GM19240 (cell line): Measurements from ENCODE around the gene MTRR.

ENCODE experiments used
- DNase-seq: peaks from one replicate; pipeline ENCODE4 v3.0.0; 2011; ENCODE audit warnings: low spot score; ENCODE audit not compliant: insufficient read length

The MTRR gene

DNA sequence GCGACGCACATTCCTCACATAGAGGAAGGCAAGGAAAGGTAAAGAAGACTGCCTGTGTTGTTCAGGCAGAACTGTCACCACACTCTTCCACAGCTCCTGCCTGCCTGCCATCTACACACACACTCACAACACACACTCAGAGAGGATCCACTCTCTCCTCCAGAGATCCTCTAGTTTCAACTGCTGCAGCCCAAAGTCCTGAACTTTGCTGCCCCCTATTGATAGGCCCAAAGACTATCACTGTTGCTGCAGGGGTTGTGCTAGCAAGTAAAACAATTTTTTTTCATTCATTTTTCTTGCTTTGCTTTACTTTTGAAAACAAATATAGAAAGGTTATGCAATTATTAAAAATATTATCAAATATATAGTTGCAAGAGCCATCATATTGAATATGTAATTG lies 12.1 kb upstream of the MTRR start:
- DNase-seq = no peak

DNA sequence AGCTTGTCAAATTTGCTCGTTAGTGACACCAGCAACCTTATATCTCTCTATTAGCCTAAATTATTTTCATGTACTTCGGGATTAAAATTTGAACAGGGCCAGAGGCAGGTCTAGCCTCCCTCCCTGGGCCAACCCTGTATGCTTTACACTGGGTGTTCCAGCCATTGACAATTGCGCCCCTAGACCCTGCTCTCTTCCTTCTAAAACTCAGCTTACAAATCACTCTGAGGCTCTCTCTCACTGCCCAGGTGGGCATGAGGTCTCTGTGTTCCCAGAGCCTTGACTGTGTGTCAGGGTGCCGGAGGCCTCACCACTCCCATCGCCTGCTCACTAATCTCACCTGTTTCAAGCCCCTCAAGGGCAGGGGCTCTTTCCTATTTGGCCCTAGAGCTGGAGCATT lies 11.6 kb upstream of the MTRR start:
- no peak for DNase-seq

DNA sequence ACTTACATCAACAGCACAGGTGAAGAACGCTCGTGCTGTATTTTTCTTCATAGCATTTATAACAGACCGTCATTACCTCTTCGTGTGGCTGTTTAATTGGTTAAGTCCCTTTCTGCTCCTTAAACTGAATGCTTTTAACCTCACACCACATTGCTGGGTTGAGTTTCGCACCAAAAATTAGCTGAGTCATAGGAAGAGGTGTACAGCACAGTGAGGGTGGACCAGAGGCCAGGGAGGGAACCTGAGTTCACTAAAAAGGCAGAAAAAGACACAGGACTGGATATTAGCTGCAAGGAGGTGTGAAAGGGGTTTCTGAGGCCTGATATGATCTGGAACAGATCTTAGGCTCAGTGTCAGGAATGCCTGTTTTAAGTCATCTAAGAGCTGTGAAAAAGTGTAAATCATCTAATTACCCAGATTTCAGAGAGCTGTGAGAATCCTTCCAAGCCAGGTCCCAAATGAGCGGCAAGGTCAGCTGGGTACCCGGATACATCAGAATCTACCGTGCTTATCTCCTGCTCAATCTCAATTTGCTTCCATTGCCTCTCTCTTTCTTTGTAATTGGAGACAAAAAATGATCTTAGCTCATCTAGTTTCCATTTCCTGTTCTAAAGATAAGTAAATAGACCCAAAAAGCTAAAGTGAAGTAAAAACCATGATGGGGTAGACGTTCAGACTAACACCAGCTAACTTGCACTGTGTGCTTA lies 10.9 kb upstream of the MTRR start:
- DNase-seq = no peak

DNA sequence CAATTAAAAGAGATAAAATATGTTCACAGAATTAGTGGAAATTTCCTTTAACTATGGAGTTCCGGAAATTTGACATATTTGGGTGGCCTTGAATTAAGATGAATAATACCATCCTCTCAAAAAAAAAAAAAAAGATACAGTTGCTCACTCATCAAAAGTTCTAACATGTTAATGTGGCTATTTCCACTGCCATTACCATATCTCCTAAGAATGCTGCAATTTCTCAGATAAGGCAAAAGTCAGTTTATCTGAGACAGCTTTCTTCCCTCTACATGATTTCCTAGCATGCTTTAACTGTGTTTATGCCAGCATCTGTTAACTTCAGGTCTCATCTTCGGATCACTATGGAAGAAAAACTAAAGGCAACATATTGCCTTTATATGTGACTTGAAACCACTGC lies 2.8 kb upstream of the MTRR start:
- DNase-seq = no peak

DNA sequence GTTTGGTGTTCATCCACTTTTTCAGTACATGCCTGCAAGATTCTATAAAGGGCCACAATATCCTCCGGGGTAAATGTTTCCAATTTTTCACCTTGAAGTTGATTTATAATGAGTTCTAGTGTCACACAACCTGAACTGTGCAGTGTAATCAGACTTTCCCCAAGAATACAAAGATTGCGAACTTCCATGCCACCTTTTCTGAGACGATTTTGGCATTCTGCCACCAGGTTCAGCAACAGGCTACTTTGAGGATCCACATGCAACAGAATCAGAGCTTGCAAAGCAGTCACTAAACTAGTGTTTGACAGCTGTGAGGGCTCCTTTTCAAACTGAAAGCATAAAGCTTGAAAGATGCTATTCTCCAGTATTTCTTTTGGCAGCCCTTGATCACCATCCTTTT lies 1.7 kb upstream of the MTRR start:
- no peak for DNase-seq

DNA sequence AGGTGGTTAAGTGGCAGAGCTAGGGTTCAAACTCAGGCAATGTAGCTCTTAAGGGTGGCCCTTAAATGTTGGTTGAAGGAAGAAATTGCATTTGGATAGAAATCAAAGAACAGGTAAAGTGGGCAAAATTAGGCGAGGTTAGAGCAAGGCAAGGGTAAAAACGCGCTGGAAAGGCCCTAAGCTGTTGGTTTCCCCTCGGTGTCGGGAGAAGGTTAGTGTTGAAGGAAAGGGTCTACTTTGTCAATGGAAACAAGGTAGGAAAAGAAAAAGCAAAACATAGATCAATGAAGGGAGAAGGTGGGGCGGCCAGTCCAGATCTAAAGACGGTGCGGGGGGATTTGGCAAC lies 548 bp upstream of the MTRR start:
- no peak for DNase-seq

DNA sequence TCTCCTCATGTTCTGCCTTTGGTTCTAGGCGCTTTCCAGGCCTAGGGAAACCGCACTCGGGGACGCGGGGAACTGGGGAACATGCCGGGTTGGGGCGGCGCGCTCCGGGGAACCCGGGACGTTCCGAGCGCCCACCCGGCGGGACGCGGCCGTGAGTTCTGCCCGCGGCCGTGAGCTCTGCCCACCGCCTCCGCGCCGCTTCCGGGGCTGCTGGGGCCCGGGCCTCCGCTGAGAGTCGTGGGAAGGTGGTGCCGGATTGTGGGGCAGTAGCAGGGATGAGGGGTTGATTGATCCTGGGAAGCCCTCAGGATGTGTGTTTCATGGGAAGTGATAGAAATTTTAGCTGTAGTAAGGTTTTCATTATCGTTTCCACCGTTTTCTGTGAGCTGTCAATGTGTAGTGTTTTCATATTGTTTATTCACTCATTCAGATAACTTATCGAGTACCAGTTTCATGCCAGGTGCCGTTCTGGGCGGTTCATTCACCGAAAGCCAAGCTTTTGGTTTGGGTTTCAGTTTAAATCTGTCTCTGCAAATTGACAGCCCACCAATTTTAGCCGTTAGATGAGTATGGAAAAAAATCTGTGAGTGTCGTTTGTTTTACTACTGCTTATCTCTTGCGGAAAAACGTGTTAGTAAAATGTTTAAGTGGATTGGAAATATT lies 657 bp downstream of the MTRR start:
- DNase-seq = no peak

DNA sequence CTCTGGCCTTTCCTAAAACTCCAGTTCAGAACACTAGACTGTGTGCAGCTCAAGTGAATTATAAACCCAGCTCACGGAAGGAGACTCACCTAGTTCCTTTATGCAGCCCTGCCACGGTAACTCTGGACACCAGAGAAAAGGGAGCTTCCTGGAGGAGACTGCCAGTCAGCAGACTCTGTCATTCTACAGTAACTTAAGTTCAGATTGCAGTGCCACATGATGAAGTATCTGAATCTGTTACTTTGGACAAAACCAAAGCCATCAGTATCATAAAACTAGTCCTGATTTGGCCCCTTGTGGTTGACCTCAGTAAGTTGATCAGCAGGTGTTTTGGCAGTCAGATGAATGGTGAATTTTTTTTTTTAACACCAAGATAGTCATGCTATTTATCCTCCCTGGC lies 2.7 kb downstream of the MTRR start:
- no peak for DNase-seq

DNA sequence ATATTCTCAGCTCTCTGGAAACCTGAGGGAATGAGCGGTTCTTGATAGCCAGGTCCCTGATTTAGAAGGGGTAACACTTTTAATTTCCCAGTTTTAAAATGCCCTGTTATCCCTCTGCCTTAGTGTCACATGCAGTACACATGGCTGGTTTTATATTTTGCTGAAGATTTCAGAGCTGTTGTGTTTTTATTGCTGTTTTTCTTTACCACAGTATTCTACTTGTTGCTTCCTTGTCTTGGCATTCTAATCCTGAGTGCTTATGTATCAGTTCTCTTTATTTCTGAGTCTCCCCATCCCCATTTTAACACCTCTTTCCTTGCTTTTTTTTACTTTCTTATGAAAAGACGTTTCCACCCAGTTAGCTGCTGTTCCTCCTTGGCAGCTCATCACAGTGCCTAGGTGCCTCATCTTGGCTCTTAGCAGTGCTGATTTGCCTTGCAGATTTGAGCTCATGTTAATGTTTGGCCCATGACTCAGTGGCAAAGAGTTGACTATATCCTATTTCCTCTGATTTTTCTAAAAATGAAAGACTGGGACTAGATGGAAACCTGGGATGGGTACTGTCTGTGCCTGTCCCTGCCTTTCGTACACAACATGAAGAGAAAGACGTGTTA lies 3.7 kb downstream of the MTRR start:
- no peak for DNase-seq

DNA sequence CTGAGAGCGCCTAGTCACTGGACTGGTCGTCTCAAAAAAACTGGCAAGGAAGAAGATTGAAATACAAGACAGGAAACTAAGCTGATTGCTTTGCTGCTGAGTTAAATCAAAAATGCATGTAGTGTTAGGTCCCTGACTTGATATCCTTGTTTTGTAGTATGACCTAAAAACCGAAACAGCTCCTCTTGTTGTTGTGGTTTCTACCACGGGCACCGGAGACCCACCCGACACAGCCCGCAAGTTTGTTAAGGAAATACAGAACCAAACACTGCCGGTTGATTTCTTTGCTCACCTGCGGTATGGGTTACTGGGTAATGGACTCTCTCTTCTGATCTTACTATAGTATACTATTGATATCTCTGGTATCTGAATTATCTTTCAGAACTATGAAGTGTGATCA lies 4.3 kb downstream of the MTRR start:
- no peak for DNase-seq

DNA sequence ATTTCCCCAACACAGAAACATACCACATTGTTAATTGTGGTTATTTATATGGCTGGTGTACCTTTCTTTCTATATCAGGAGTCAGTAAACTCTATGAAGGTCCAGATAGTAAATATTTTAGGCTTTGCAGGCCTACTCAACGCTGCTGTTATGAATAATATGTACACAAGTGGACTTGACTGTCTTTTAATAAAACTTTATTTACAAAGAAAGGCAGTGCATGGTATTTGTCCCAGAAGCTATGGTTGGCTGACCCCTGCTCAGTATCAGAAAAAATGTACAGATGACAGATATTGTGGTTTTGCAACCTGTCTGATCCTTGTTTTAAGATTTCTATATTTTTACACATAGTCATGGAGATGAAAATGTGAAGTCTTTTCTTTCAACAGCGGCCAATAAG lies 5.7 kb downstream of the MTRR start:
- DNase-seq = no peak

DNA sequence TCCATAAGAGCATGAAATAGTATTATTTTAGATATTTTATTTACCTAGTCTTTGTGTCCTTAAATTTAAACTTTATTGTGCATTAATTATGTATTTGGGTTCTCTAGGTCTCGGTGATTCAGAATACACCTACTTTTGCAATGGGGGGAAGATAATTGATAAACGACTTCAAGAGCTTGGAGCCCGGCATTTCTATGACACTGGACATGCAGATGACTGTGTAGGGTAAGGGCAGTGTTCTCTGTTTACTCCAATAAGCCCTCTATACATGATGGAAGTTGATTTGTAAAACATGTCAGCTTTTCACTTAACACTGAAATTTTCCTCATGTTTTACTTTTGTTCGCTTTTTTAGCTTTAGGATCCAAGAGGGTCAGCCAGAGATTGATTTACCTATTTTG lies 6.2 kb downstream of the MTRR start:
- no peak for DNase-seq

DNA sequence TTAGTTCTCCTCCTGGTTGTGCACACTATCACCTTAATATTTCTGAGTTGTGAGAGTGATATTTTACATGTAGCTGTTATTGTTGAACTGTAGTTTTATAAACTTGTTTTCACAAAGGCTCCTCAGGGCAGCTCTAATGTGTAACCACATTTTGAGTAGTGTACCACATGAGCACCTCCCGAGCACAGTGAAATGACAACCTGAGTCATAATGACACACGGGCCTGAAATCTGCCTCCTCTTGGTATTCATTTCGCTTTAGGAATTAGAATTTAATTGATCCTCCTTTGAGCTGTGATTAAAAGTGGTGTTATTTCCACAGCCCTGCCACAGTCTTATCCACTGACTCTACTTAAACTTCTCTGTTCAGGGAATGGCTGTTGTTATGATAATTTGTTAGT lies 7.9 kb downstream of the MTRR start:
- DNase-seq = no peak

DNA sequence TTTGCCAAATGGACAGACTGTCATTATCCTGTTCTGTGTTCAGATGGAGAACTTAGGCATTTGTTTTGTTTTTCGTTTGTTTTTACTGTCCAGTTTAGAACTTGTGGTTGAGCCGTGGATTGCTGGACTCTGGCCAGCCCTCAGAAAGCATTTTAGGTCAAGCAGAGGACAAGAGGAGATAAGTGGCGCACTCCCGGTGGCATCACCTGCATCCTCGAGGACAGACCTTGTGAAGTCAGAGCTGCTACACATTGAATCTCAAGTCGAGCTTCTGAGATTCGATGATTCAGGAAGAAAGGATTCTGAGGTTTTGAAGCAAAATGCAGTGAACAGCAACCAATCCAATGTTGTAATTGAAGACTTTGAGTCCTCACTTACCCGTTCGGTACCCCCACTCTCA lies 8.9 kb downstream of the MTRR start:
- DNase-seq = no peak

DNA sequence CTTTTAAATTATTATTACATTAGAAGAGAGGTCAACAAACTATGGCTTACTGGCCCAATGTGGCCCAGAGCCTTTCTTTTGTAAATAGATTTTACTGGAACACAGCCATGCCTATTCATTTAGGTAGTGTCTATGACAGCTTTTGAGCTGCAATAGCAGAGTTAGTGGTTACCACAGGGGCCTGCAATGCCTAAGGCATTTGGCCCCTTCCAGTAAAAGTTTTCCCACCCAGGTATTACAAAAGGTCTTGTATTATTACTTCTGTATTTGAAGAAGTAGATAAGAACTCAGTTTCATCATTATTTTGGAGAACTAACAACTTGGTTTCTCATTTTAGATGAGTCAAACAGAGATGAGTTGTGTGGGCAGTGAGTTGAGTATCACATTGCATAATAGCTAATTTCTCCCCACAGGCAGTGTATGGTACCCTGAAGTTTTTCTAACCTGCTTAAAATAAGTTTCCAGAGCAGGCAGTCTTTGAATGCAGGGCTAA lies 9.5 kb downstream of the MTRR start:
- no peak for DNase-seq

DNA sequence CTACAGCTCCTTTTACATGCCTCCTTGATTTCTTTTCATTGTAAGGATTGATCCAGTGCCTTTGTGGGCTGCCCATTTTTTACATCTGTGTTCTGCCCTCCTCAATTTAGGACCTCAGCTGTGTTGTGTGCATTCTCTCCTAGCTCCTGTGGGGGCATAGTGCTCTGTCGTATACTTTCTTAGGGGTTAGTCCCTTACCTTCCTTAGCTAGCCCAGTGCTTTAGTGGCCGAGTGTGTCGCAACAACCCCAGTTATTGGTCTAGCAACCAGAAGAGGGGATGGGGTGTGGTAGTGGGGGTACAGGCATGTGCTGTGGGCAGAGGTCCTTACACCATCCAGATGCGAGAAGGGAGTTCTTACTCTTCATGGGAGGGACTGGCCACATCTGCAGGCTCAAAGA lies 12.1 kb downstream of the MTRR start:
- DNase-seq = no peak

DNA sequence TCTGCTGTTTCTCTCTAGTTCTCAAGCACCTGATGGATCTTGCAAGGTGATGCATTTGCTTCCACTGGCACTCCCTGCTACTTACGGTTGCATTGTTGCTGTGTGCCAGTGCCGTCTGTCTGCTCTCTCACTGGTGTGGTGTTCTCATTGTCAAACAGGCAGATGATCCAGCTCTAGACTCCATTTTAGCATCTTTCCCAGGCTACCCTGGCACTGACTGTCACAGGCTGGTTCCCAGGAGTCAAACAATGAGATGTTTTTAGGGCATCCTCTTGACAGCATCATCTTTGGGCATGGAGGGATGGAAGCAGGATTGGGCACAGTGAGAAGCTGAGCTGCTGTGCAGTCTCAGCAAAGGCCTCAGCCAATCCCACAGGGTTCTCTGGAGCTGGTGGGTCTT lies 12.9 kb downstream of the MTRR start:
- DNase-seq = no peak

DNA sequence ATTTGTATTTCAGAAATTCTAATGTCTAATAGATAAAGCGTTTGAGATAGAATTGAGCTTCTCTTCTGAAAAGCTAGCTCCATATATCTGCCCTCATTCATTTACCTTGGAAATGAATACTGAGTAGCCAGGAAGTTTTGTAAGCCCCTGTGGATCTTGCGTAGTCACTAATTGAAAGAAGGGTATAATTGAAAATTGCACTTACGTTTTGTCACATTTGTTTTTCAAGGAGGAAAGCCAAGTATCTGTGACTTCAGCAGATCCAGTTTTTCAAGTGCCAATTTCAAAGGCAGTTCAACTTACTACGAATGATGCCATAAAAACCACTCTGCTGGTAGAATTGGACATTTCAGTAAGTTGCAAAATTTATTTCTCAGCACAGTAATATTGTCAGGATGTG lies 14.0 kb downstream of the MTRR start:
- no peak for DNase-seq

DNA sequence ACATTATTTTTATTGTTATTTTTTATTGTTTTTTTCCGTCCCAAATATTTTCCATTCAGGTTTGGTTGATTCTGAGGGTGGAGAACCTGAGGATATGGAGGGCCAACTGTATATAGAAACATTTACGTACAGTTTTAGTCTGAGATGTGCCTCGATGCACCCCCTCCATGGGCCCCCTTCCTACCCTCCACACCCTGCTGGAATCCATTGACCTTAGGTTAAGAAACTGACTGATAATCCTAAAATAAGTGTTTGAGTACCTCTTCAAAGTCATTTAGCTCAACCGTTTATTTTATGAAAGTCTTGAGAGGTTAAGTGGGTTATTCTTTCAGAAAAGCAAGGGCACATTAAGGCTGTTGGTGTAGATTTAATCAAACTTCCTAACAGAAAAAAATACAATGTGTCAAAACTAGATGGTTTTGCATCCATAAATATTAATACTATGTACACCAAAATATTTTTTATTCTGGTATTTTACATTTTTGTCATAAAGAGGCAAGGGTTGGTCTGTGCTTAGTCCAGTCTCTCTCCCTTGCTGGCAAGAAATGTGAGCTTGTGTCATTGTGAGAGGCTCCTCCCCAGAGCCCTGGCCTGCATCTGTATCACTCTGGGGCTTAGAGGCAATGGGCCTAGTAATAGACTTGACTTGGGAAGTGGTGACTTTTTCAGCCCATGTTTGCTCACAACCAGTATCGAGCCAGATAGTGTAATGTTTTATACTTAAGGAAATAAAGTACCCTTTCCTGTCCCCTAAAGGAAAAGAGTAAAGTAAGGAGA lies 15.7 kb downstream of the MTRR start:
- no peak for DNase-seq

DNA sequence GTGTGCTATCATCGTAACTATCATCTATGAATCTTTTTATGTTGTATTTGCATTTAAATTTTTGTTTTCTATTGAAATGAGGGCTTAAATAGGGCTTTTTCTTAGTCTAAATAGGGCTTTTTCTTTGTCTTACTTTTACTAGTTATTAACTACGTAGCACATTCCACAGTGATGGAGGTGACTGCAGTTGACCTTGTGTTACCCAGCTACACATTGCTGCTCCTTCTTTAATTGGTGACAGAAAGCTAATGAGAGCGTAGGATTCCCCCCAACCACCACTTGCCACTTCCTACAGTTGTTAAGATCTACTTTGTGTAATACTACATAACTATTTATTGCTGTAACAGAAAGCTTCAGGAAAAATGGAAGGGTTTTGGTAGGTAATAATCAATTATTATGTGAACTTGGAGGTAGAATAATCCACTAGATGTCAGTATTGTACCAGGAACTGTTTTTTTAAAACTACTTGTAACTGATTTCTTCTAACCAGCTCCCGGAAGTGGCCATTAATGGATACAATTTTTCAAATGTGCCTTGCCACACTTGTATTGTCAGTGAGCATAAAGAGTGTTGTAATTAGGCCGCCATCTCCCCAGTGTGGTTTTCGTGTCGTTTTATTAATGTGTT lies 18.0 kb downstream of the MTRR start:
- no peak for DNase-seq

DNA sequence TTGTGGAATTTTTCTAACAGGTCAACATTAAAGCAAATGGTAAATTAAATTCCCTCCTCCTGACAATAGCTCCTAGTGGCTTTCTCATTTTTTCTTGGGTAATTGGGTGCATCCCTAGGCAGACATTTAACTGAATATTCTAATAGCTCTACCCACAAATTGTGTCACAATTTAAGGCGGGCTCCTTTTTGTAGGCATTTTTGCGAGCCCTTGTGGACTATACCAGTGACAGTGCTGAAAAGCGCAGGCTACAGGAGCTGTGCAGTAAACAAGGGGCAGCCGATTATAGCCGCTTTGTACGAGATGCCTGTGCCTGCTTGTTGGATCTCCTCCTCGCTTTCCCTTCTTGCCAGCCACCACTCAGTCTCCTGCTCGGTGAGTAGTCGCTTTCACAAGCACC lies 20.0 kb downstream of the MTRR start:
- DNase-seq = no peak

DNA sequence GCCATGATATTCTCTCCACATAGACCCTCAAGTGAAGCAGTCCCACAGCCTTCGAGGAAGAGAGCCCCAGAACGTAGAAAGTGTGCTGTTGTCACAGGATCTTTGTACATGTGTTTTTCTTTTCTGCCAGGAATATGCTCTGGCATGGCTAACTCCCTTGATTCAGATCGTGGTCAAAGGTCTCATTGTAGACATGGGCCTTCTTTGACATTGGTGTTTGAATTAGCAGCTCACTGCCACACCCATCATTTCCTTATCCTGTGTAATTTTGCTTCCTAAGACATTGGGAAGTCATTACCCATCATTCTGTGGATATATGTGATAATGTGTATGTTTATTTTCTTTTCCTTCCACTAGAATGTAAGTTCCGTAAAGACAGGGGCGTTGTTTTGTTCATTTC lies 25.5 kb downstream of the MTRR start:
- DNase-seq = no peak
